ENCODE data around the gene AKR1B15. TPM values are rescaled to one million over a fixed set of nuclear protein-coding genes. Genes with fewer than 3 reads are reported as not detected.

Gene AKR1B15
- total RNA-seq, 1 experiment from 2014 or later, result not detected

GRCh38 chr7:134515569-134516468, 33.1 kb upstream of the AKR1B15 start (continued):
- TF ChIP-seq POLR2AphosphoS5 (IDR thresholded peaks at IDR 0.05; ENCODE audit: low read depth, low read length), result no peak; the same call in 1 of the 2 replicates
- no peak for TF ChIP-seq ZNF274 (IDR thresholded peaks at IDR 0.05; ENCODE audit: low read depth, low read length)

- ChIA-PET CTCF (no interaction called here), RAD21 (ENCODE audit: low non-redundant PET in 1 of 2, low total read pairs in 2 of 2, uncharacterized antibody in 2 of 2, unreplicated experiment in 2 of 2) (no interaction called here), POLR2A (no interaction called here)
- H3K27me3 ChIP-seq (ENCODE audit: insufficient read depth, low read length), result no peaks in the 10 kb centered on the region; the same call in 1 of the 2 replicates
- no peak overlapping the region for H3K27ac ChIP-seq (ENCODE audit: low read depth, low read length)
- no peak overlapping the region for H3K4me3 ChIP-seq (replicated peaks in 1 of 2; ENCODE audit: low read depth in 1 of 2, low read length in 2 of 2)
- TF ChIP-seq RAD21 (IDR thresholded peaks at IDR 0.05; ENCODE audit: low read depth), result peak; percentile 42
- no peak for TF ChIP-seq EZH2phosphoT487 (IDR thresholded peaks at IDR 0.05; ENCODE audit: borderline replicate concordance)
- TF ChIP-seq CTCF (IDR thresholded peaks at IDR 0.05 in 2 of 3, conservative IDR thresholded peaks at IDR 0.05 in 1 of 3; ENCODE audit: borderline replicate concordance in 1 of 3, insufficient read depth in 1 of 3, low read depth in 2 of 3, low read length in 2 of 3), result peak in 2 of 3 experiments; percentile 35 to 48; a peak in 3 of 6 replicates
- peaks cover 8 to 15% of the 10 kb centered on the region in 2 experiments for H3K4me1 ChIP-seq (ENCODE audit: control insufficient read depth in 1 of 2, insufficient read depth in 2 of 2, low read length in 2 of 2)
- H3K9ac ChIP-seq (ENCODE audit: low read length), result no peak overlapping the region
- no peaks in the 10 kb centered on the region for H3K36me3 ChIP-seq (ENCODE audit: control insufficient read depth in 1 of 2, insufficient read depth in 2 of 2, low read length in 2 of 2)
- ATAC-seq (no peak), DNase-seq (ENCODE audit: low read depth, low spot score) (no peak)
- BruUV-seq (replicated peaks), result no TSS peak
- H3K79me2 ChIP-seq (ENCODE audit: insufficient read depth, low read length), result no peaks in the 10 kb centered on the region
- intact Hi-C loops (cut with micrococcal nuclease), result no loop called here
- no peak overlapping the region for H2AFZ ChIP-seq (ENCODE audit: low read depth, low read length, poor library complexity, severe bottlenecking)
- no peaks in the 10 kb centered on the region for H3K9me2 ChIP-seq (ENCODE audit: insufficient read depth)
- H4K20me1 ChIP-seq (ENCODE audit: insufficient read depth), result no peaks in the 10 kb centered on the region
- H3K9me3 ChIP-seq (ENCODE audit: control insufficient read depth in 1 of 2, insufficient read depth in 1 of 2, low read depth in 1 of 2, low read length in 2 of 2), result no peaks in the 10 kb centered on the region
- no peak overlapping the region for H3K4me2 ChIP-seq (ENCODE audit: low read length)
Observed at GRCh38 chr7:134520130-134520529, 28.8 kb upstream of the AKR1B15 start.
